K562 (cell line): ENCODE data around the gene DDX5. TPM values are rescaled to one million over a fixed set of nuclear protein-coding genes. Genes with fewer than 3 reads are reported as not detected.

ENCODE experiments used
- CCNT2 ChIP-seq: IDR thresholded peaks from 2 replicates; pipeline ENCODE4 v1.6.1; 2011; ENCODE audit warnings: borderline replicate concordance, low read depth, mild to moderate bottlenecking, moderate library complexity, mixed read lengths, low read length; ENCODE audit not compliant: insufficient read length; ENCODE audit errors: extremely low read depth
- CEBPB ChIP-seq: fragments of 450-650 bp; IDR thresholded peaks from 2 replicates; pipeline ENCODE4 v1.6.1; 2016; ENCODE audit warnings: missing genetic modification characterization, missing compliant biosample characterization
- CHD2 ChIP-seq: IDR thresholded peaks from 2 replicates; pipeline ENCODE4 v1.6.1; 2011; ENCODE audit warnings: low read depth, low read length
- ESRRA ChIP-seq: fragments of 450-650 bp; IDR thresholded peaks from 2 replicates; pipeline ENCODE4 v1.6.1; 2014; ENCODE audit warnings: low read depth, mild to moderate bottlenecking, moderate library complexity, borderline replicate concordance
- FOXP1 ChIP-seq: sonication (generic); formaldehyde crosslinking; IDR thresholded peaks from 2 replicates; pipeline ENCODE4 v1.8.0; 2022; ENCODE audit warnings: mild to moderate bottlenecking, missing genetic modification reagents
- GATAD2A ChIP-seq: fragments of 450-650 bp; IDR thresholded peaks from 2 replicates; pipeline ENCODE4 v1.6.1; 2017
- HNRNPH1 ChIP-seq: fragments of 200-400 bp; formaldehyde crosslinking; optimal IDR thresholded peaks from 2 replicates; pipeline ENCODE3; 2017; ENCODE audit warnings: low read depth, mild to moderate bottlenecking, low read length, moderate library complexity
- NCOA1 ChIP-seq: fragments of 450-650 bp; IDR thresholded peaks from 2 replicates; pipeline ENCODE4 v1.6.1; 2016; ENCODE audit warnings: low read depth
- ZFP1 ChIP-seq: fragments of 450-650 bp; formaldehyde crosslinking; IDR thresholded peaks from 2 replicates; pipeline ENCODE4 v1.4.0; 2020; ENCODE audit warnings: mild to moderate bottlenecking, mixed read lengths
- ZNF133 ChIP-seq: fragments of 250-450 bp; sonication (Bioruptor Pico); IDR thresholded peaks from 2 replicates; pipeline ENCODE4 v1.4.0; 2020; ENCODE audit warnings: mild to moderate bottlenecking
- ZNF57 ChIP-seq: fragments of 450-650 bp; formaldehyde crosslinking; IDR thresholded peaks from 2 replicates; pipeline ENCODE4 v1.4.0; 2020; ENCODE audit warnings: mild to moderate bottlenecking, moderate library complexity
- ZNF75A ChIP-seq: fragments of 450-650 bp; formaldehyde crosslinking; IDR thresholded peaks from 2 replicates; pipeline ENCODE4 v1.4.0; 2020; ENCODE audit warnings: mild to moderate bottlenecking
- ZNF76 ChIP-seq: fragments of 250-450 bp; sonication (Bioruptor Pico); IDR thresholded peaks from 2 replicates; pipeline ENCODE4 v1.4.0; 2020; ENCODE audit warnings: mild to moderate bottlenecking, moderate library complexity, borderline replicate concordance
- polyA plus RNA-seq, 8 experiments: library from polyadenylated mRNA; depleted of rRNA in 4 of 8; stranded (reverse) in 5 of 8; unstranded in 3 of 8; fragments of >200 nt; fragmentation: Nextera tagmentation in 2 of 8; fragmentation: Illumina TruSeq in 1 of 8; extraction: Ambion mirVana in 2 of 8; extraction: Trizol in 1 of 8; gene quantifications; 2 replicates each; pipeline versions ENCODE4 v1.2.1 to v1.2.3, GENCODE V29; 2011 to 2014; ENCODE audit warnings: inconsistent platforms in 1 of 8, missing spikeins in 1 of 8
- total RNA-seq, 7 experiments: library from RNA; depleted of rRNA in 6 of 7; stranded (reverse); fragments of >200 nt in 6 of 7; fragmentation: Illumina TruSeq in 2 of 7; extraction: Trizol in 2 of 7; gene quantifications; 2 replicates each; pipeline versions ENCODE4 v1.2.1 to v1.2.3, GENCODE V29; 2011 to 2021; ENCODE audit warnings: low replicate concordance in 1 of 7
- TF ChIP-seq, protein P1 (sequence below), 2 experiments: fragments of 450-650 bp; IDR thresholded peaks; 2 replicates each; pipeline ENCODE4 v1.6.1; 2016; ENCODE audit warnings: mild to moderate bottlenecking in 2 of 2, borderline replicate concordance in 1 of 2, low read depth in 1 of 2, moderate library complexity in 1 of 2
- TF ChIP-seq, protein P2 (sequence below): sonication (generic); formaldehyde crosslinking; IDR thresholded peaks from 2 replicates; pipeline ENCODE4 v1.9.0; 2022; ENCODE audit warnings: mild to moderate bottlenecking, missing genetic modification reagents
- TF ChIP-seq, protein P3 (sequence below): fragments of 450-650 bp; IDR thresholded peaks from 2 replicates; pipeline ENCODE4 v1.6.1; 2016
- TF ChIP-seq, protein P4 (sequence below): sonication (generic); formaldehyde crosslinking; IDR thresholded peaks from 2 replicates; pipeline ENCODE4 v1.8.0; 2023; ENCODE audit warnings: mild to moderate bottlenecking, missing genetic modification reagents

The DDX5 gene
- total and polyA plus RNA-seq, 9 of the 15 experiments (the other 6 are each of a cell fraction or from before 2014, with no cell fraction given): 306 to 1,639 (median 604) TPM

DNA sequence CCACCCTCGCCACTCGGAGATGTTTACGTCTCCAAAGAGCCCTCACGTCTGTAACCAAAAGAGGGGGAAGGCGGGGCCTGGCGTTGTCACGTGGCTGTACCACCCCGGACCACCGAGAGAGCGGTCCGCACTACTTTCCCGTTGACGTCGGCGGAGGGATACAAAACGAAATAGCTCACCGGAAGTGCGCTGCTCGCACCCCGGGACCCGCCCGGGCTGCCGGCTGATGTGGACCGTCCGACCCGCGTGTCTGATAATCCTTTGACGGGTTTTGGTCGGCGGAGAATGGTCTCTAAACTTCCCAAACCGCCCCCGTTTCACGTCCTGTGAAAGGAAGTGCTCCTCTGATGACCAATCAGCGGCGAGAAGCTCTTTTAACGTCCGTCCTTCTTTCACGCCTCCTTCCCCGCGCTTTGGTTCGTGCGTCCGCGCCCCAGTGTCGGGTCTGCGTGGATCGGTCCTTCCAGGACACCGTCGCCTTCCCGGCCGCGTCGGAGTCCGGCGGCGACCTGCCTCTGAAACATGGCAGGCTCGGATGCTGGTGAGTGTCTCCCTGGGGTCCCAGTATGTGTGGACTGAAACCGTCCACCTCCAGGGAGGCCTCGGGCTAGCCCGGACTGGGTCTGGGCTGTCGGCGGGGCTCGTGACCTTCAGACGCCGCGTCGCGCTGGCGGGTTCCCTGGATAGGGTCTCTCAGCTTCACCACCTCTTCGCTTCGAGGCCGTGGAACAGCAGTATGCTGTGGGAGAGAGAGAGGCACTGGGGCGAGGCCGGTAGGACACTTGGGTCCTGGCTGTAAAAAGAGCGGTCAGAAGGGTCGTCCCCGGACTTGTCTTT is 705 bp upstream of the DDX5 start, which contains the start of gene CEP95 (continued):
- TF ChIP-seq, protein P1, sequence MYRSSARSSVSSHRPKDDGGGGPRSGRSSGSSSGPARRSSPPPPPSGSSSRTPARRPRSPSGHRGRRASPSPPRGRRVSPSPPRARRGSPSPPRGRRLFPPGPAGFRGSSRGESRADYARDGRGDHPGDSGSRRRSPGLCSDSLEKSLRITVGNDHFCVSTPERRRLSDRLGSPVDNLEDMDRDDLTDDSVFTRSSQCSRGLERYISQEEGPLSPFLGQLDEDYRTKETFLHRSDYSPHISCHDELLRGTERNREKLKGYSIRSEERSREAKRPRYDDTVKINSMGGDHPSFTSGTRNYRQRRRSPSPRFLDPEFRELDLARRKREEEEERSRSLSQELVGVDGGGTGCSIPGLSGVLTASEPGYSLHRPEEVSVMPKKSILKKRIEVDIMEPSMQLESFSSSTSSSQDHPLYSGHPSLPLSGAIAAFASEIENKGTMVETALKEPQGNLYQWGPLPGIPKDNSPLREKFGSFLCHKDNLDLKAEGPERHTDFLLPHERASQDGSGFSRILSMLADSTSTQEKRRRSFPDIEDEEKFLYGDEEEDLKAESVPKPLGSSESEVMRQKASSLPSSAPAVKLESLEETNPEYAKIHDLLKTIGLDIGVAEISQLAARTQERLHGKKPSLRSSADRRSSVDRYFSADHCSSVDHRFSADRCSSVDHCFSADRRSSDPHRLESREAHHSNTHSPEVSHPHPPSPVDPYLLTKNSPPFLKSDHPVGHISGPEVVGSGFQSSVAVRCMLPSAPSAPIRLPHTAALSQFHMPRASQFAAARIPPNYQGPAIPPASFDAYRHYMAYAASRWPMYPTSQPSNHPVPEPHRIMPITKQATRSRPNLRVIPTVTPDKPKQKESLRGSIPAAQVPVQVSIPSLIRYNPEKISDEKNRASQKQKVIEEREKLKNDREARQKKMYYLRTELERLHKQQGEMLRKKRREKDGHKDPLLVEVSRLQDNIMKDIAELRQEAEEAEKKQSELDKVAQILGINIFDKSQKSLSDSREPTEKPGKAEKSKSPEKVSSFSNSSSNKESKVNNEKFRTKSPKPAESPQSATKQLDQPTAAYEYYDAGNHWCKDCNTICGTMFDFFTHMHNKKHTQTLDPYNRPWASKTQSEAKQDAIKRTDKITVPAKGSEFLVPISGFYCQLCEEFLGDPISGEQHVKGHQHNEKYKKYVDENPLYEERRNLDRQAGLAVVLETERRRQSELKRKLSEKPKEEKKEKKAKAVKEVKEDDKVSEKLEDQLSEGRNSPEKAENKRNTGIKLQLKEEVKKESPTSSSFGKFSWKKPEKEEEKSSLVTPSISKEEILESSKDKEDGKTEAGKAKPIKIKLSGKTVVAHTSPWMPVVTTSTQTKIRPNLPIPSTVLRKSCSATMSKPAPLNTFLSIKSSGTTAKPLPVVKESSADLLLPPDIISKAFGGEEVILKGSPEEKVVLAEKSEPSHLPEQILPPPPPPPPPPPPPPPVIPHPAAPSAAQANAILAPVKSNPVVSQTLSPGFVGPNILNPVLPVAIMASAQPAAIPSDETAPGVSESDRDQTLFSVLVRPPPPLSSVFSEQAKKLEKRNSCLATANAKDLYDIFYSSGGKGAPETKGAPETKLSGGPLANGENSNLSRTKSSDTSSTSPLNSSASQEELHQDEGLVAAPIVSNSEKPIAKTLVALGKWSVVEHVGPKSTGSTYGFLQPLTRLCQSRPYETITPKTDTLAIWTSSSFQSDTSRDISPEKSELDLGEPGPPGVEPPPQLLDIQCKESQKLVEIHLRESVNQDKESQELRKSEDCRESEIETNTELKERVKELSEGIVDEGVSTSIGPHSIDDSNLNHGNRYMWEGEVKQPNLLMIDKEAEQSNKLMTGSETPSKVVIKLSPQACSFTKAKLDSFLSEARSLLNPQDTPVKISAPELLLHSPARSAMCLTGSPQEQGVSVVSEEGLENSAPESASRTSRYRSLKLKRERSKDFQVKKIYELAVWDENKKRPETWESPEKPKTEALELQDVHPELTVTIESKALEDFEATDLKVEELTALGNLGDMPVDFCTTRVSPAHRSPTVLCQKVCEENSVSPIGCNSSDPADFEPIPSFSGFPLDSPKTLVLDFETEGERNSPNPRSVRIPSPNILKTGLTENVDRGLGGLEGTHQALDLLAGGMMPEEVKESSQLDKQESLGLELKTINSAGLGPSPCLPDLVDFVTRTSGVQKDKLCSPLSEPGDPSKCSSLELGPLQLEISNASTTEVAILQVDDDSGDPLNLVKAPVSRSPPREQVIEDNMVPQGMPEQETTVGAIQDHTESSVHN (IDR thresholded peaks at IDR 0.05; ENCODE audit: borderline replicate concordance in 1 of 2, low read depth in 1 of 2): no peak
- TF ChIP-seq HNRNPH1: no peak
- TF ChIP-seq ZNF133: no peak
- TF ChIP-seq ZNF76 (CRISPR knock-in tag): no peak
- peak; percentile 88 for TF ChIP-seq CHD2
- peak; percentile 53 for TF ChIP-seq FOXP1
- peak; percentile 20; the same call in 1 of the 2 replicates for TF ChIP-seq GATAD2A
- TF ChIP-seq, protein P2, sequence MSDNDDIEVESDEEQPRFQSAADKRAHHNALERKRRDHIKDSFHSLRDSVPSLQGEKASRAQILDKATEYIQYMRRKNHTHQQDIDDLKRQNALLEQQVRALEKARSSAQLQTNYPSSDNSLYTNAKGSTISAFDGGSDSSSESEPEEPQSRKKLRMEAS (CRISPR knock-in tag): peak; percentile 83
- no peak for TF ChIP-seq ZNF57
- TF ChIP-seq ZNF75A (CRISPR knock-in tag): no peak
- peak; percentile 78; the same call in 1 of the 2 replicates for TF ChIP-seq ESRRA
- TF ChIP-seq CCNT2: peak; percentile 35
- TF ChIP-seq ZFP1 (CRISPR knock-in tag): no peak
- TF ChIP-seq NCOA1: 0 out of 2 replicates have a peak, but pooled peaks have one; percentile 59
- no peak for TF ChIP-seq CEBPB (tag)
- TF ChIP-seq, protein P3, sequence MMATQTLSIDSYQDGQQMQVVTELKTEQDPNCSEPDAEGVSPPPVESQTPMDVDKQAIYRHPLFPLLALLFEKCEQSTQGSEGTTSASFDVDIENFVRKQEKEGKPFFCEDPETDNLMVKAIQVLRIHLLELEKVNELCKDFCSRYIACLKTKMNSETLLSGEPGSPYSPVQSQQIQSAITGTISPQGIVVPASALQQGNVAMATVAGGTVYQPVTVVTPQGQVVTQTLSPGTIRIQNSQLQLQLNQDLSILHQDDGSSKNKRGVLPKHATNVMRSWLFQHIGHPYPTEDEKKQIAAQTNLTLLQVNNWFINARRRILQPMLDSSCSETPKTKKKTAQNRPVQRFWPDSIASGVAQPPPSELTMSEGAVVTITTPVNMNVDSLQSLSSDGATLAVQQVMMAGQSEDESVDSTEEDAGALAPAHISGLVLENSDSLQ: peak; percentile 69
- TF ChIP-seq, protein P4, sequence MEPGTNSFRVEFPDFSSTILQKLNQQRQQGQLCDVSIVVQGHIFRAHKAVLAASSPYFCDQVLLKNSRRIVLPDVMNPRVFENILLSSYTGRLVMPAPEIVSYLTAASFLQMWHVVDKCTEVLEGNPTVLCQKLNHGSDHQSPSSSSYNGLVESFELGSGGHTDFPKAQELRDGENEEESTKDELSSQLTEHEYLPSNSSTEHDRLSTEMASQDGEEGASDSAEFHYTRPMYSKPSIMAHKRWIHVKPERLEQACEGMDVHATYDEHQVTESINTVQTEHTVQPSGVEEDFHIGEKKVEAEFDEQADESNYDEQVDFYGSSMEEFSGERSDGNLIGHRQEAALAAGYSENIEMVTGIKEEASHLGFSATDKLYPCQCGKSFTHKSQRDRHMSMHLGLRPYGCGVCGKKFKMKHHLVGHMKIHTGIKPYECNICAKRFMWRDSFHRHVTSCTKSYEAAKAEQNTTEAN (CRISPR knock-in tag): no peak; the same call in 1 of the 2 replicates
